Caco-2 (cell line): ENCODE data around the gene FUT8. TPM values are rescaled to one million over a fixed set of nuclear protein-coding genes. Genes with fewer than 3 reads are reported as not detected.

Experiments used
- BruUV-seq: library from RNA; stranded (reverse); fragments of 400-500 nt; replicated peaks from 2 replicates; lab custom pipeline; 2021; lab: Mats Ljungman, UMichigan
- CTCF ChIA-PET: fragments of 300-600 bp; sonication (Branson Sonifier 250); formaldehyde crosslinking; loops from one replicate; lab custom pipeline; 2022; ENCODE audit warnings: antibody characterized with exemption; lab: Charles Lee
- POLR2A ChIA-PET: fragments of 300-600 bp; sonication (Branson Sonifier 250); formaldehyde crosslinking; loops from one replicate; lab custom pipeline; 2022; ENCODE audit warnings: antibody characterized with exemption; lab: Charles Lee
- DNase-seq, 2 experiments: peaks; one replicate each; pipeline versions ENCODE4 v3.0.0 to v3.0.0-alpha.2; 2020 to 2022
- H3K27me3 ChIP-seq: replicated peaks from 2 replicates; pipeline ENCODE4 v1.6.0; 2011; ENCODE audit warnings: low read length; ENCODE audit not compliant: control insufficient read depth, insufficient read depth
- H3K36me3 ChIP-seq: 2 replicates; pipeline ENCODE4 v1.5.1; 2011; ENCODE audit warnings: low read length; ENCODE audit not compliant: control insufficient read depth, insufficient read depth
- H3K4me1 ChIP-seq: fragments of 250-450 bp; sonication (Bioruptor Pico); 2 replicates; pipeline ENCODE4 v1.5.1; 2020; ENCODE audit warnings: mild to moderate bottlenecking
- H3K4me3 ChIP-seq: 2 replicates; pipeline ENCODE4 v1.5.1; 2011; ENCODE audit warnings: low read depth, mild to moderate bottlenecking, control low read depth, low read length
- H3K9me3 ChIP-seq: fragments of 250-450 bp; sonication (Bioruptor Pico); 2 replicates; pipeline ENCODE4 v1.5.1; 2020; ENCODE audit warnings: mild to moderate bottlenecking, moderate library complexity
- H3K27ac Mint-ChIP-seq: one replicate; pipeline ENCODE4 v1.8.0; 2022; ENCODE audit warnings: mixed read lengths; ENCODE audit not compliant: unreplicated experiment
- H3K27me3 Mint-ChIP-seq: one replicate; pipeline ENCODE4 v1.8.0; 2022; ENCODE audit warnings: mixed read lengths; ENCODE audit not compliant: insufficient read depth, unreplicated experiment
- H3K36me3 Mint-ChIP-seq: one replicate; pipeline ENCODE4 v1.8.0; 2022; ENCODE audit warnings: mild to moderate bottlenecking, mixed read lengths; ENCODE audit not compliant: insufficient read depth, unreplicated experiment
- H3K4me1 Mint-ChIP-seq: one replicate; pipeline ENCODE4 v1.8.0; 2022; ENCODE audit warnings: low read depth, mixed read lengths; ENCODE audit not compliant: unreplicated experiment
- H3K4me3 Mint-ChIP-seq: one replicate; pipeline ENCODE4 v1.8.0; 2022; ENCODE audit warnings: mild to moderate bottlenecking, moderate library complexity, mixed read lengths; ENCODE audit not compliant: unreplicated experiment
- H3K9me3 Mint-ChIP-seq: one replicate; pipeline ENCODE4 v1.8.0; 2022; ENCODE audit warnings: mixed read lengths; ENCODE audit not compliant: unreplicated experiment
- CTCF ChIP-seq, 2 experiments: fragments of 200-600 bp in 1 of 2; IDR thresholded peaks; 1 replicate in 1 of 2; 2 replicates in 1 of 2; pipeline versions ENCODE4 v1.5.1 to v1.8.0; 2011 to 2022; ENCODE audit warnings: antibody characterized with exemption in 1 of 2, control low read depth in 1 of 2, inconsistent platforms in 1 of 2, low read depth in 1 of 2, low read length in 1 of 2, mild to moderate bottlenecking in 1 of 2, moderate library complexity in 1 of 2; ENCODE audit not compliant: insufficient read depth in 1 of 2, severe bottlenecking in 1 of 2, unreplicated experiment in 1 of 2
- intact Hi-C: fragments of 100-400 bp; cut with micrococcal nuclease; formaldehyde crosslinking; loops from one replicate; pipeline ENCODE4 v1.10.0; 2022; ENCODE audit not compliant: unreplicated experiment
- total RNA-seq: library from RNA; stranded (reverse); gene quantifications from 2 replicates; pipeline ENCODE4 v1.2.3, GENCODE V29; 2022

The FUT8 gene
- total RNA-seq, 1 experiment from 2014 or later: 67.1 TPM

GRCh38 chr14:65600742-65601141, 188.2 kb downstream of the FUT8 start:
- no TSS peak for BruUV-seq
- Histone ChIP-seq H3K27me3 (no peaks in the 10 kb centered on the region), H3K4me3 (no peak overlapping the region), H3K36me3 (no peaks in the 10 kb centered on the region), H3K4me1 (no peaks in the 10 kb centered on the region), H3K9me3 (no peaks in the 10 kb centered on the region)
- Mint-ChIP-seq H3K27me3 (no peaks in the 10 kb centered on the region), H3K4me3 (no peak overlapping the region), H3K27ac (no peak overlapping the region), H3K9me3 (no peaks in the 10 kb centered on the region), H3K36me3 (no peaks in the 10 kb centered on the region), H3K4me1 (no peaks in the 10 kb centered on the region)
- POLR2A ChIA-PET: no interaction called here
- no peak for TF ChIP-seq CTCF (IDR thresholded peaks at IDR 0.05; ENCODE audit: insufficient read depth in 1 of 2, low read depth in 1 of 2, low read length in 1 of 2, severe bottlenecking in 1 of 2, unreplicated experiment in 1 of 2)
- CTCF ChIA-PET: no interaction called here
- DNase-seq: no peak
- intact Hi-C loops: loop anchor here (5.0 kb wide), 1 partner anchor 188 kb away; the partner anchor contains the start of gene FUT8

GRCh38 chr14:65604535-65604934, 192.0 kb downstream of the FUT8 start:
- no peaks in the 10 kb centered on the region for H3K27me3 Mint-ChIP-seq
- BruUV-seq: no TSS peak

GRCh38 chr14:65604936-65605335, 192.4 kb downstream of the FUT8 start:
- no peak overlapping the region for H3K4me3 Mint-ChIP-seq
- no peak overlapping the region for H3K27ac Mint-ChIP-seq
- ChIA-PET CTCF (no interaction called here), POLR2A (no interaction called here)
- no TSS peak for BruUV-seq
- no peak for DNase-seq
- no peaks in the 10 kb centered on the region for H3K9me3 ChIP-seq
- no peaks in the 10 kb centered on the region for H3K27me3 ChIP-seq
- intact Hi-C loops: loop anchor here (1.0 to 5.0 kb wide), 2 partner anchors 193 to 441 kb away; partner anchors contain the start of gene FUT8
- H3K9me3 Mint-ChIP-seq: no peaks in the 10 kb centered on the region
- H3K36me3 Mint-ChIP-seq: no peaks in the 10 kb centered on the region
- no peaks in the 10 kb centered on the region for H3K4me1 Mint-ChIP-seq
- H3K4me1 ChIP-seq: no peaks in the 10 kb centered on the region
- TF ChIP-seq CTCF (IDR thresholded peaks at IDR 0.05; ENCODE audit: insufficient read depth in 1 of 2, low read depth in 1 of 2, low read length in 1 of 2, severe bottlenecking in 1 of 2, unreplicated experiment in 1 of 2): peak in 1 of 2 experiments; percentile 12
- H3K4me3 ChIP-seq: no peak overlapping the region
- no peaks in the 10 kb centered on the region for H3K36me3 ChIP-seq
- no peaks in the 10 kb centered on the region for H3K27me3 Mint-ChIP-seq

More at GRCh38 chr14:65604535-65604934, 192.0 kb downstream of the FUT8 start:
- Histone ChIP-seq H3K4me1 (no peaks in the 10 kb centered on the region), H3K9me3 (no peaks in the 10 kb centered on the region), H3K27me3 (no peaks in the 10 kb centered on the region), H3K4me3 (no peak overlapping the region), H3K36me3 (no peaks in the 10 kb centered on the region)
- Mint-ChIP-seq H3K9me3 (no peaks in the 10 kb centered on the region), H3K4me1 (no peaks in the 10 kb centered on the region), H3K36me3 (no peaks in the 10 kb centered on the region), H3K4me3 (no peak overlapping the region), H3K27ac (no peak overlapping the region)
- no peak for DNase-seq
- no peak for TF ChIP-seq CTCF (IDR thresholded peaks at IDR 0.05; ENCODE audit: insufficient read depth in 1 of 2, low read depth in 1 of 2, low read length in 1 of 2, severe bottlenecking in 1 of 2, unreplicated experiment in 1 of 2)
- intact Hi-C loops: loop anchor here (5.0 kb wide), 1 partner anchor 192 kb away; the partner anchor contains the start of gene FUT8
- ChIA-PET POLR2A (no interaction called here), CTCF (no interaction called here)
